DLD1 (cell line): ENCODE measurements around the gene ITGA2.

ENCODE experiments used
- in situ Hi-C: cut with HindIII; loops from 2 replicates; pipeline ENCODE4 v1.10.0; 2017; ENCODE audit warnings: low sequenced_read_pairs

The ITGA2 gene

DNA sequence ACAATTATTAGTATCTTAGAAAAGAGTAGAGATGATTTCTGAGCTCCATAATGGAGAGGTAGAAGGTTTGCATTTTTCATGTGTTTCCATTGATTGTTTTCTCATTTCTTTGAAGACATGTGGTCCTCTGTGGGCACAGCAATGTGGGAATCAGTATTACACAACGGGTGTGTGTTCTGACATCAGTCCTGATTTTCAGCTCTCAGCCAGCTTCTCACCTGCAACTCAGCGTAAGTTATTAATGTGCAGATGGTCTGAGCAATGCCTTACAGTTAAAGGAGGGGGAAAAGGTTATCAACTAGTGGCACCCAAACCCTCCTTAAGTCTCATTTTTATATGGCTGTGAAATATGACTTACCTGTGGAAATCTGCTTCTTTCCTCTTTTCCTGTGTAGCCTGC is 59.1 kb downstream of the ITGA2 start:
- in situ Hi-C loops = no loop called here

DNA sequence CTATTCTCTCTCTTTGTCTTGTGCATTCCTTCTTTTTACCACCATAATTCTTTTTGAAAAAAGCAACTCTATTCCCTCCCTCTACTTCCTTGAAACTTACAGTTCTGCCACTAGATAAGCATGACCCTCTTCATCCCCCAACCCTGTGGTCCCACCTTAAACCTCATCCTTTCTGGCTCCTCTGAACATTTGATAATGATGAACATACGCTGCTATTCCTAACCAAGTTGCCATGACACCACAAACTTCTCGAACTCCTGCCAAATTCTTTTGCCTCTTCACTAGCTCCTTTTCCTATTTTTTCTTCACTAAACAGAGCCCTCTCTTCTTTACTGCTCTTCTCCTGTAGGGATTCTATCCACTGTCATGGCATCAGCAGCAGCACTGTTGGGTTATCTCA is 63.3 kb downstream of the ITGA2 start:
- in situ Hi-C loops = no loop called here

DNA sequence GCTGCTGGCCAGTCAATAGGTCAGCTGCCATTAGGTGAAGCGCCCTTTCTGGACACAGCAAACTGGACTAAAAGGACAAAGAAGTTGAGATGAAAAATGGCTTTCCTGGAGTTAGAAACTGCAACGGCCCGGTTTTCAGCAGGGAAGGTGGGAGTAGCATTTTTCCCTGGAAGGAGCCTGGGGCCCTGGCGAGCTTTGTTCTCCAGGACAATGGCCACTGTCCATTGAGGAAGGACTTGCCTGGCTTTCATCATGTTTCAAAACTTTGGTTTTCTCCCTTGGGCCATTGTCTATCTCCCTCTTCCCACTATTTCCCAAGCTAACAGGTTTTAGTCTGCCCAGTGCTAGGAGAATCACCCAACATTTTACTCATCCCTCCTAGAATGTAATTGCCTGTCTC is 64.2 kb downstream of the ITGA2 start:
- in situ Hi-C loops = no loop called here

DNA sequence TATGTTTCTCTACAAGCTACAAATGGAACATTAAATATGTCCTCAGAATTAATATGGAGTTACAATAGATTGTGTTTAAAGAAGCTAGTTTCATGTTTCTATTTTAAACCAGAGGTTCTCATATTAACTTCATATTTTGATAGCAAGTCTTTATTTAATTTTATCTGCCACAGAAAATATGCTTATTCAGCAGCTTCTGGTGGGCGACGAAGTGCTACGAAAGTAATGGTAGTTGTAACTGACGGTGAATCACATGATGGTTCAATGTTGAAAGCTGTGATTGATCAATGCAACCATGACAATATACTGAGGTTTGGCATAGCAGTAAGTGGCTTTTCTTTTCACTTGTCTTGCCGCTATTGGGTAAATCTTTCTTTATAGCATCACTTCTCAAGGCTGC is 66.2 kb downstream of the ITGA2 start:
- in situ Hi-C loops = no loop called here

DNA sequence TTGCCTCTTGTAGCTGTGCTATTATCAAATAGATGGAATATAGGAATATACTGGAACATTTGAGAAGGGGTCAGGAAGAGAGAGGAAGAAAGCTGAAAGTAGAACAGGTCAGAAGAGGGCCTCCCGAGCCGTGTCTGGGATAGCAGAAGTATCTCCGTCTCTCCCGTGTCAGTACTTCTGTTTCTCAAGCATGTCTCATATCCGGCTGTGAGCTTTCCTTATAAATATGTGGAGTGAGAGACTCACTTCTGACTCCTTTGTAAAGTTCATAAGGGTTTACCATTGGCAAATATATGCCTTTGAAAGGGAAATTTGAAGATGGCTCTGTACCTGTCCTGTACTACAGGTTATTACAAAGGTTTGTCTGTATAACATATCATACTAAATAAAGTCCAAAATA is 70.1 kb downstream of the ITGA2 start:
- in situ Hi-C loops = no loop called here

DNA sequence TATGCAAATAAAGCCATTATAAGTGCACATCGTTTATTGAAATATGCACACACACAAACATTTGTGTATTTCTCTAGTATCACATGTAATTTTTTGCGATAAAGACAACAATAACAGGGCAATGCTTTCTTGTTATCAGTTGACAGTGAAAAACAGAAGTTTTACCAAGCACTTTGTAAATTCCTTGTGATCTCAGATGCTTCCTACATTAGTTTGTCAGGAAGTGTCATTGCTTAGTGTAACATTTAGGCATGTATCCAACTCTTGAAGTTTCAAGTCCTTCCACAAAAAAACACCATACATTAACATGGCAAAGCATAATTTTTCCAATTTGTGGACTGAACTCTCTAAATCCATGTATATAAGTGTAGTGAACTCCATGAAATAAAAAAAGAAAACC is 74.0 kb downstream of the ITGA2 start:
- in situ Hi-C loops = no loop called here

DNA sequence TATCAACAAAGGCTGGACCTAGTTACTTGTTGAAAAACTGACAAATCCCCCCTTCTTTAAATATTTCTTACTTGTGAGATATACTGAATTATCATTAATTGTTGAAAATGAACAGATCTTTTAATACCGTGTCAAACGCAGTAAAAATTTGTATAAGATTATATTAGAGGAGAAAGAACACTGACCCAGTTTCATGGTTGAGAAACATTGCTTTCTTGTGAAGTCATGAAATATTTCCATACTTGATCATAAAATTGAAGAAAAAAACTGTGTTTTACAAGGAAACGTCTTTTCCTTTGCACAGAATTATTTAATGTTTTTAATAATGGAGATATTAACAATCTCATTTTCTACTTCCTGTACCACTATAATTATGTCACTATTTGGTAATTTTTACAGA is 74.6 kb downstream of the ITGA2 start:
- in situ Hi-C loops = no loop called here

DNA sequence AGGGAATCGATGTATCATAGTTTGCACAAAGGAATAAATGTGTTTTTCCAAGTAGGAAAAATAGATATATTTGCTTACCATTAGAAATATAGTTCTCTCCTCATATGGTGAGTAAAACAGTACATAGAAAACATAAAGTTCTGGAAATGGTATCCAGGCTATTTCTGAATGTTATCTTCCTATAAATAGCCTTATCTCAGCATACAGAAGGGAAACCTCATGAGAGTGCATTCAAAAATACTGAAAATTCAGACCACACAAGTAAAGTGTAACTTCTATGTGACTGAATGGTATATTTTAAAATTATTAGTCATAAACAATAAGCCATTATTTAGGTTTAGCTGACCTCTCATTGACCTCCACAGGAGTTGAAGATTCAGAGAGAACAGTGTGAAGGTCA is 76.9 kb downstream of the ITGA2 start:
- in situ Hi-C loops = no loop called here

DNA sequence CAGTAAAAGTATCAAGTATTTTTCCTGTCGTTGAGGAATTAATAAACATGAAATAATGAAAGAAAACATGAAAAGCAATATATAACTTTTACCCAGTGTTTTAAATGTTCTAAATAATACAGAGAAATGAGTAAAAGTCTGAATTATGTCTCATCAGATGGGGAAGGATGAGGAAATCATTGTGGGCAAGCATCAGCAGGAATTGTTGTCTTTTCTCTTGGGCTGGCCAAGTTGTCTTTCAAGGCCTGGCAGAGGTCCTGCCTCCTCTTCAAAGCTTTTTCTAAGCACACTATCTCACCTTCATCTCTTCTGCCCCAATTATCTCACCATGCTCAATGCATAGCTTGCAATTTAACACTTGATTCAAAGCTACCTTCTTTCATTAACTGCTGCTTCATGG is 78.5 kb downstream of the ITGA2 start:
- in situ Hi-C loops = no loop called here

DNA sequence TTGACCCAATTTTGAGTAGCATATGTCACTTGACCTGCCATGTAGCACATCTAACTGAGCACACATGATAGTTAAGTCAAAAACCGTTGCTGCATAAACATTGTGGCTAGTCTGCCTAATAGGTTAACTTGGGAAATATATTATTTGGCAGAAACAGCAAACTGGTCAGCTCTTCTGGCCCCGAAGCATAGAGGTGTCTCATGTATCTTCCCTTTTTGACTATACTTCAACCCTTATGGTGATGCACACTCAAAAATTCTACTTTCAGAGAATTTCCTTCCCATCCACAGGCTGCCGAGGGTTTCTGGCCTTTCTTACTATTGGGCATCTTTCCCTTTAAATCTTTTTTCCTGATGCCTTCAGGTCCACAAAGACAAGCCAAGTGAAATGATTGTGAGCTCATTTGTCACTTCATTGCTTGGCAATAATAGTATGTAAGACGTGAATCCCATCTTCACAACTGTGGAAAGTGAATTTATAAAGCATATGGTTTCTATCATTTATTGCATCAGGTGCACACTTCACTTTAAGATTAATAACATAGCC is 79.2 kb downstream of the ITGA2 start:
- in situ Hi-C loops = no loop called here

DNA sequence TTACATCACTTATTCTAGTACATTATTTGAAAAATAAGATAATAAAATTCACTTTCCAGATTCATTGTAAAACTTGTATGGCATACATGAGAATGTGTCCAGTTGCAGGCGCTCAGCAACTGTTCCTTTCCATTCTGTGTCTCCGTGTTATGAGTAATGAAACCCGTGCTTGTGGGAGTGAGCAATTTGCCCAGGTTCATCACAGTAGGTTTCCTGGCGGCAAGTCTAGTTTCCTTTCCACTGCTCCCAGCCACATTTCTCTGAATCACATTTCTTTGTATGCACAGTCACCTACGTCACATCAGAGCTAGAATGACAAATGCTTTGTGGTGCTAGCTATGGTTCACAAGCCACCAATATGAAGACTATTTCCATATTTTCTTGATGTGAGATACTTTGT is 80.5 kb downstream of the ITGA2 start:
- in situ Hi-C loops = no loop called here

DNA sequence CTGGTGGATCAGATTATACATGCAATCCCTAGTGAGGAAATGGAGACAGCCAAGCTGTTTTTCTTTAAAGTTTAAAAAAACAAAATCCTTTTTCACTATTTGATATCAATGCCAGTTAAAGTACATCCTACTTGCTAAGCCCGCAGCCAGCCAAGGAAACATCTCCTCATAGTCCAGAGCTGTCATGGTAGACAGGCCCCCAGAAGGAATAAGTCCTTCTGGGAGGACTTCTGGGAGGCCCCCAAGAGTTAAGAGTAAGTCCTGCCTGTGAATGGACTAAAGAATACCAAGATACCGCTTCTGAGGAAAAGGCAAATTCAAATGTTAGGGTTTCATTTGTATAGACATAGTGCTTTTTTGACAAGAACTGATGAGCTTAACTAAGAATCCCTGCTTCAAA is 82.1 kb downstream of the ITGA2 start:
- in situ Hi-C loops = no loop called here

DNA sequence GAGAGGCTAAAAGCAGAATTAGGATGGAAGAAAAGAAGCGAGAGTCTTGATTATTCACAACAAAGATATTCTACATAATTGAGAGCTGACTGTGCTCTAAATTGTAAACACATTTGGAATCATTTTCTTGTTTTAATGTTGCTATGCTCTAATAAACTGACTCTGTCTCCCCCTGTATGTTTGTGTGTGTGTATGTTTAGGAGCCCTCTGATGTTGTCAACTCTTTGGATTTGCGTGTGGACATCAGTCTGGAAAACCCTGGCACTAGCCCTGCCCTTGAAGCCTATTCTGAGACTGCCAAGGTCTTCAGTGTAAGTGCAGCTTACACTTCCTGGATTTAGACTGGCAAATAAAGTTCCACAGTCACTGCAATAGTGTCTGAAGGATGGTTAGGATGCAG is 82.6 kb downstream of the ITGA2 start:
- in situ Hi-C loops = no loop called here

DNA sequence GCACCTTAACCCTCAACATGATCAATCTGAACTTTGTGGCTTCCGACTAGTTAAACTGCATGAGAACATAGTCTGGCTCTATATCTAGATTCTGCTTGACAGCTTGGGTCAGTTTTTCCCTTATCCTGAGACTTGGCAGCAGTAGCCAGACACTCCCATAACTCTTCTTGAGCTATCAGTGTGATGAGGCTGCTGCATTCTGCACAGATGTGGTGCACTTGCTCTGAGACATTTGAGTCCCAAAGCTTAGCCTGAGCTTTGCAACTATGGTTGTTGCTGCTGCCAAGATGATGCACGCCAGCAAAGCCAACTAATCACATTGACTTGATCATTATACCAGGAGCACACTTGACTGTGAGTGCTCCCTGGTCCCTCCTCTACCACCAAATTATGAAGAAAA is 84.2 kb downstream of the ITGA2 start:
- in situ Hi-C loops = no loop called here

DNA sequence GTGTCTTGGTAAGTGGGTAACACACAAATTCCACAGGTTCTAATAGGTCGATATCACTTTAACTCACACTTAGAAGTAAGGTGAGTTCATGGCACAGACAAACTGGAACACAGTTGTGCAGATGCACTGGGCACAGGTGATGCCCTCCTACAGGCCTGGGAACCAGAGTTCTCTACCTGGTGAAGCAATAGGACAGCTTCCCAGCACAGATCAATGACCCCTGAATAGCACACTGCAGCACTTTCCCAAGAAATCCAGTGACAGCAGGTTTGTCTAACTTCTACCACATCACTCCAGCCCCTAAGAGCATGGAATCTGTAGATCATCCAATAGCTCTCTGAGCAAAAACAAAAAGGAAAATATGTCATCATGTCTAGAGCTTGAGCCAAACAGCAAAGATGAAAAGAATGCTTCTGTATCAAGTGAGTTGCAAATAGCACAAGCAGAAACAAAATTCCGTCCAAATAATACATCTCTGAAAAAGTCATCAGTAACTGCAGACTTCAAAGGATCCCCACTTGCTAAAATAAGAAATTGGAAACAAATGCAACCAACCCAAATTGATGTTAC is 86.9 kb downstream of the ITGA2 start:
- in situ Hi-C loops = no loop called here

DNA sequence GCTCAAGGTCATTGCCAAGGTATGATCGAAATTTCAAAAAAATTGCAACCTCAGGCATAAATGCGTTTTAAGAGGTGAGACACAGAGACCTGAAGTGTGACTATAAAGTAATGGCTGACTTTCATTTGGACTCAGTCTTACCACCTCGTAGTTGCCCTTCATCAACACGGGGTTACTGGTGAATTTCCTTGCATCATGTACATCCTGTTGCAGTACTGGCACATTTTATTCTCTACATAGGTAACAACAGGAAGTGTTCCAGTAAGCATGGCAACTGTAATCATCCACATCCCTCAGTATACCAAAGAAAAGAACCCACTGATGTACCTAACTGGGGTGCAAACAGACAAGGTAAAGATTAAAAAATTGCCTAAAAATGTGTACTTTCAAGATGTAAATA is 91.1 kb downstream of the ITGA2 start:
- in situ Hi-C loops = no loop called here

DNA sequence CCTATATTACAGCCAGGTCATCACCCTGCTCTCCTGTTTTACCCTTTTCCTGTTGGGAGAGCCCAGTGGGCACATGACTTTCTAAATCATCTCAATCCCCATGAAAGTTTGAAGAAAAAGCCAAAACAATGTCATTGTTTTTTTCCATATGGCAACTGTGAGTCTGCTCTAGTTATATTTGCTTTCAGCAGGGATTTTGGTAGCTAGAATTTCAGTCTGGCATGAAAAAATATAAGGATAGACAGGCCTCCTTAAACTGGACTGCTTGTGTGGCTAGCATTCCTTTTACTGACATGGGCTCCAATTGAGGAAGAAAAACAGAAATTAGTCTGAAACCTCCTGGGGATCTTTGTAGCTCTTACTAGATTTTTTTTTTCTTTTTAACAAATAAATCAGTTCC is 94.8 kb downstream of the ITGA2 start:
- in situ Hi-C loops = no loop called here

DNA sequence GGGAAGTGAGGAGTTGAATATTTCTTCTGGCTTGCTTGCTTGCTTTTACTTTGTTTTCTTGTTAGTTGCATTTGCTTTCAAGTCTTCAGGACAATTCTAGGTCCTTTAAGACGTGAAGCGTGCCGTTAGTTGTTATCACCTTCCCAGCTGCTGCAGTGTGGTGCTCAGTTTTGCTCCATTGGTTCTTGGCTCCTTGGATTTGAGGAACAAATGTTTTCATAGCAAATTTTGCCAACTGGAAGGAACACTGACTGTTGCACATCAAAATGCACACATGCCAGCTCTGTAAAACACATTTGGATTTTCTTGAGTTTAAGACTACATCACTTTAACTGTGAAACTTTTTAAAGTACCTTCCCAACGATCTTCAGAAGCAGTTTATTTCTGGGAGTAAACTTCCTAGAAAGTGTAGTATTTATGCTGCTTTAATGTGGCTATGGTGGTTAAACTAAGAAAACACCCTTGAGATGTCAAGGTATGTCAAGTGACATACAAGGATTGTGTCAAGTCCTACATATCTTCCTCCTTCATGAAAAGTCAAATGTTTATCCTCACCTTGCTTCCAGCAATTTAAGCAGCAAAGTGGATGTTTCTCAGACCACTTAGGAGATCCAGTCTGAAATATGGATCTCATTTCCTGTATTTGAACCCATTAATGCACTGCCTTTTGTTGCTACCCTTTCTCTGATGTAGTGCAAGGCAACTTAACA is 95.5 kb downstream of the ITGA2 start:
- in situ Hi-C loops = no loop called here

DNA sequence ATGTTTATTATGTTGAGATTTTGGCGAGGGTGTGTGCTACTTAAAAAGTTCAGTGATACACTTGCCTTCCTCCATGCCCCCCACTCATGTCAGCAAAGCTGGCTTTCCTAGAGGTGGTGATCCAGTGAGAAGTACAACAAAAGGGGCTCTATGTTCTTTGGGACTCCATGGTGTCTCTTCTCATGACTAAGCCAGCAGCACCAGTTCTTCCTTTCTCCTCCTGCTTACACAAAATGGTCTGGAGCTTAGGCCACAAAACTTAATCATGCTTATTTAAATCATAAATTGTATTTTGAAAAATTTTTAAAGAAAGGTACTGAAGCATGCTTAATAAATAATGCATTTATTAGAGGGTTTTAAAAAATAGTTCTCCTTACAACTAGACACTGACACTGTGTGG is 98.0 kb downstream of the ITGA2 start:
- in situ Hi-C loops = no loop called here

DNA sequence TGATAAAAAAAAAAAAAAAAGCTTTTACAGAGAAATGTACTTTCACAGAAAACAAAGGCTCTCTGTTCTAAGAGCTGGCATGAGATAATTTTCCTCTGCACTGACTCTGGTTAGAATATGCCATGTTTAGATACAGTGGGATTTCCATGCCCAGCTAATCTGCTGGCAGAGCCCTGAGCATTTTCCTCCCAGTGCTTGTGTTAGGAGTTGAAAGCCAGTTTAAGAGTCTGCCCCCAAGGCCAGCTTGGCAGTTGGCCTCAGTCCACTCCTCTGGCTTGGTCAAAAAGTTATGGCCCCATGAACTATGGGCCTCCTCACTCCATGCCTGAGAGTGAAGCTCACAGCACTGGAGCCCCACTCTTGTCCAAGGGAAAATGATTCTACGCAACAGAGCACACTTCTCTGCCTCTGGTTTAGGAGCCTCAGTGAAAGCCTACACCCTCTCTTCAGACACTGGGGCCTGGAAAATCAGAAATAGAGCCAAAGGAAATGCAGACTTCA is 98.5 kb downstream of the ITGA2 start:
- in situ Hi-C loops = no loop called here

DNA sequence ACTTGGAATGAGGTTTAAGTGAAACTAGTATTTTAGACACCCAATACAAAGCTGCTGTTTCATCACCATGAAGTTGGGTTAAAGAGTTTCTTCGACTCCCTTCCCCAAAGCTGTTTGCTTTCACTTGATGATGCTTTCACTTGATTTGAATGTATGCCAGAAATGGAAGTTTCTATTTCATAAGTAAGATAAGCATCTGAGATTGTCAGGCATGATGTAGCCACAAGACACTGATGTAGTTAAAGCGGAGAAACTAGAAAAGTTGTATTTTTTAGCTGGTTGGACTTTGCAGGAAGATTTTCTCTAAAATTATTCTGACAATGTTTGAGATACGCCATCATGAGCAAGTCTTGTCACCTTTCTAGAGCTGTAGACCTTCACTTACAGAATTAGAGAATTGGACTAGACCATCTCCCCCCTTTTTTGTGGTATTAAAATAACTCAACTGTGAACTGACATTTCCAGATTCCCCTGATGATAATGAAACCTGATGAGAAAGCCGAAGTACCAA is 100.4 kb downstream of the ITGA2 start:
- in situ Hi-C loops = no loop called here

DNA sequence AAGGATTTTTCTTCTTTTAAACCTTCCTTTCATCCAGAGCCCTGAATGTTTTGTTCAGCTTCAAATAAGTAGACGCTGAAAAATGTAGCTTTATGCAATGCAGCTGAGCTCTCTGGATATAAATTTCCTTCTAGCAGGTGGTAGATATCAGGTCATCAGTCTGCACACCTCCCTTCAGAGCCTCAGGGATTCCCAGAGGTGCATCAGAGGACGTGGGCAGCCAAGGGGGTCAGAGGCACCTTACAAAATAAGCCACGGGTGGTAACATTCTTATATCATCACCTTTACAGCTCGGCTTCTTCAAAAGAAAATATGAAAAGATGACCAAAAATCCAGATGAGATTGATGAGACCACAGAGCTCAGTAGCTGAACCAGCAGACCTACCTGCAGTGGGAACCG is 101.1 kb downstream of the ITGA2 start:
- in situ Hi-C loops = loop anchor here (10.0 kb wide), 1 partner anchor 135 kb away; no protein-coding TSS in a partner anchor
